Measurements from ENCODE around the gene NDUFA11.

Gene NDUFA11

GRCh38 chr19:5903624-5904351 lies at the start of gene NDUFA11:
Gene NDUFA11, minus strand, starts transcription at chr19:5903790. Its CDS starts 82 bp downstream, at chr19:5903708.
- DNase-seq: peak; percentile 100

GRCh38 chr19:5953030-5953589 lies 49.5 kb upstream of the NDUFA11 start:
- DNase-seq: no peak

GRCh38 chr19:5952193-5953029 lies 48.8 kb upstream of the NDUFA11 start:
- DNase-seq: peak; percentile 79

- peak; percentile 90 for DNase-seq
Measured at GRCh38 chr19:5951338-5951861, 47.8 kb upstream of the NDUFA11 start.

GRCh38 chr19:5950741-5951140 lies 47.2 kb upstream of the NDUFA11 start:
- DNase-seq: peak; percentile 25

- peak; percentile 95 for DNase-seq
Measured at GRCh38 chr19:5949792-5950305, 46.3 kb upstream of the NDUFA11 start.

- DNase-seq: peak; percentile 76
Measured at GRCh38 chr19:5948752-5949564, 45.4 kb upstream of the NDUFA11 start.

GRCh38 chr19:5947435-5947834 lies 43.8 kb upstream of the NDUFA11 start:
- peak; percentile 11 for DNase-seq

GRCh38 chr19:5943623-5944022 lies 40.0 kb upstream of the NDUFA11 start:
- no peak for DNase-seq

GRCh38 chr19:5943045-5943444 lies 39.5 kb upstream of the NDUFA11 start:
- no peak for DNase-seq

GRCh38 chr19:5941673-5942072 lies 38.1 kb upstream of the NDUFA11 start:
- no peak for DNase-seq

- no peak for DNase-seq
Measured at GRCh38 chr19:5940260-5941208, 36.9 kb upstream of the NDUFA11 start.

GRCh38 chr19:5937550-5937949 lies 34.0 kb upstream of the NDUFA11 start:
- no peak for DNase-seq

- DNase-seq: no peak
Measured at GRCh38 chr19:5936292-5936592, 32.7 kb upstream of the NDUFA11 start.

GRCh38 chr19:5935473-5936291 lies 32.1 kb upstream of the NDUFA11 start:
- DNase-seq: no peak

GRCh38 chr19:5934774-5935472 lies 31.3 kb upstream of the NDUFA11 start:
- DNase-seq: peak; percentile 86

- no peak for DNase-seq
Measured at GRCh38 chr19:5934069-5934401, 30.4 kb upstream of the NDUFA11 start.

GRCh38 chr19:5933391-5934068 lies 29.9 kb upstream of the NDUFA11 start:
- DNase-seq: no peak

GRCh38 chr19:5932609-5933262 lies 29.1 kb upstream of the NDUFA11 start:
- no peak for DNase-seq

Data from NCI-H69 (cell line).